OCI-LY1 (cell line): Measurements from ENCODE around the gene FRS3.

Source experiments
- H2AFZ ChIP-seq: fragments of 200-600 bp; sonication (generic), shearing (Covaris generic); 2 replicates; pipeline ENCODE4 v1.6.0; 2014; ENCODE audit warnings: antibody characterized with exemption, mild to moderate bottlenecking, low read length
- H3F3A ChIP-seq: fragments of 200-600 bp; sonication (generic), shearing (Covaris generic); 2 replicates; pipeline ENCODE4 v1.6.0; 2014; ENCODE audit warnings: mild to moderate bottlenecking, antibody characterized with exemption, low read length, moderate library complexity; ENCODE audit not compliant: insufficient read depth
- H3K27ac ChIP-seq: fragments of 200-600 bp; sonication (generic); 2 replicates; pipeline ENCODE4 v1.5.1; 2014; ENCODE audit warnings: low read length, mixed run types, mild to moderate bottlenecking, low read depth; ENCODE audit not compliant: poor library complexity, severe bottlenecking
- H3K27me3 ChIP-seq: fragments of 200-600 bp; sonication (generic); 2 replicates; pipeline ENCODE4 v1.6.0; 2014; ENCODE audit warnings: antibody characterized with exemption, mild to moderate bottlenecking, low read length, moderate library complexity; ENCODE audit not compliant: insufficient read depth
- H3K36me3 ChIP-seq: fragments of 200-600 bp; sonication (generic); 2 replicates; pipeline ENCODE4 v1.6.1; 2014; ENCODE audit warnings: mild to moderate bottlenecking, antibody characterized with exemption, low read length, moderate library complexity, mixed read lengths; ENCODE audit not compliant: insufficient read depth
- H3K4me1 ChIP-seq: fragments of 200-600 bp; sonication (generic); 2 replicates; pipeline ENCODE4 v1.5.1; 2014; ENCODE audit warnings: mild to moderate bottlenecking, low read length, moderate library complexity; ENCODE audit not compliant: insufficient read depth, severe bottlenecking
- H3K4me2 ChIP-seq: fragments of 200-600 bp; sonication (generic), shearing (Covaris generic); 2 replicates; pipeline ENCODE4 v1.6.1; 2014; ENCODE audit warnings: low read length
- H3K4me3 ChIP-seq: fragments of 200-600 bp; sonication (generic); 2 replicates; pipeline ENCODE4 v1.5.1; 2014; ENCODE audit warnings: low read length, low read depth, mild to moderate bottlenecking, mixed read lengths; ENCODE audit not compliant: poor library complexity, severe bottlenecking
- H3K79me2 ChIP-seq: fragments of 200-600 bp; shearing (Covaris generic); 2 replicates; pipeline ENCODE4 v1.6.1; 2016; ENCODE audit warnings: mixed run types, low read length, mixed read lengths; ENCODE audit not compliant: insufficient read depth
- H3K9ac ChIP-seq: fragments of 200-600 bp; sonication (generic), shearing (Covaris generic); 2 replicates; pipeline ENCODE4 v1.6.1; 2014; ENCODE audit warnings: mild to moderate bottlenecking, low read length, mixed read lengths
- H3K9me2 ChIP-seq: fragments of 200-600 bp; sonication (generic), shearing (Covaris generic); 2 replicates; pipeline ENCODE4 v1.6.1; 2014; ENCODE audit warnings: low read depth, mild to moderate bottlenecking, low read length, mixed read lengths
- H3K9me3 ChIP-seq: fragments of 200-600 bp; shearing (Covaris generic); 2 replicates; pipeline ENCODE4 v1.6.1; 2014; ENCODE audit warnings: low read length, mixed read lengths
- H4K20me1 ChIP-seq: fragments of 200-600 bp; sonication (generic), shearing (Covaris generic); 2 replicates; pipeline ENCODE4 v1.6.0; 2016; ENCODE audit warnings: mild to moderate bottlenecking, low read length; ENCODE audit not compliant: insufficient read depth
- CTCF ChIP-seq: fragments of 200-600 bp; sonication (generic), shearing (Covaris generic); IDR thresholded peaks from 2 replicates; pipeline ENCODE4 v1.5.1; 2017; ENCODE audit warnings: mild to moderate bottlenecking, antibody characterized with exemption, low read length, moderate library complexity, mixed read lengths
- EZH2 ChIP-seq: fragments of 200-600 bp; sonication (generic), shearing (Covaris generic); IDR thresholded peaks from 2 replicates; pipeline ENCODE4 v1.8.0; 2017; ENCODE audit warnings: borderline replicate concordance, mixed run types, mild to moderate bottlenecking, antibody characterized with exemption, low read length, moderate library complexity, mixed read lengths

Gene FRS3

GRCh38 chr6:41774841-41775240 is 4.9 kb downstream of the FRS3 start:
- Histone ChIP-seq H3K4me3 (no peak overlapping the region), H3K9me2 (no peaks in the 10 kb centered on the region), H3K9ac (no peak overlapping the region), H3K79me2 (no peaks in the 10 kb centered on the region), H3F3A (no peaks in the 10 kb centered on the region), H4K20me1 (no peaks in the 10 kb centered on the region), H3K4me2 (no peak overlapping the region), H3K27ac (no peak overlapping the region), H3K36me3 (peaks cover 19% of the 10 kb centered on the region; the same call in 1 of the 2 replicates), H3K4me1 (peaks cover 8% of the 10 kb centered on the region), H3K27me3 (no peaks in the 10 kb centered on the region), H3K9me3 (no peaks in the 10 kb centered on the region), H2AFZ (no peak overlapping the region)
- TF ChIP-seq EZH2 (no peak), CTCF (no peak)

GRCh38 chr6:41771058-41771983 is 8.4 kb downstream of the FRS3 start:
- no peak overlapping the region for H3K4me2 ChIP-seq
- H4K20me1 ChIP-seq = no peaks in the 10 kb centered on the region
- H3K9ac ChIP-seq = no peak overlapping the region
- no peaks in the 10 kb centered on the region for H3F3A ChIP-seq
- no peaks in the 10 kb centered on the region for H3K79me2 ChIP-seq
- no peaks in the 10 kb centered on the region for H3K4me1 ChIP-seq
- no peaks in the 10 kb centered on the region for H3K27me3 ChIP-seq
- TF ChIP-seq EZH2 (no peak), CTCF (no peak)
- no peak overlapping the region for H2AFZ ChIP-seq
- no peaks in the 10 kb centered on the region for H3K9me3 ChIP-seq
- no peak overlapping the region for H3K27ac ChIP-seq
- peaks cover 19% of the 10 kb centered on the region; the same call in 1 of the 2 replicates for H3K36me3 ChIP-seq
- H3K9me2 ChIP-seq = no peaks in the 10 kb centered on the region
- no peak overlapping the region for H3K4me3 ChIP-seq

- no peak overlapping the region for H2AFZ ChIP-seq
- no peaks in the 10 kb centered on the region for H3F3A ChIP-seq
Observed at GRCh38 chr6:41770381-41771057, 9.2 kb downstream of the FRS3 start.

More at GRCh38 chr6:41770381-41771057, 9.2 kb downstream of the FRS3 start:
- H3K79me2 ChIP-seq = no peaks in the 10 kb centered on the region
- TF ChIP-seq CTCF (no peak), EZH2 (no peak)
- no peak overlapping the region for H3K9ac ChIP-seq
- H3K4me2 ChIP-seq = no peak overlapping the region
- no peak overlapping the region for H3K4me3 ChIP-seq
- no peaks in the 10 kb centered on the region for H4K20me1 ChIP-seq
- H3K27me3 ChIP-seq = no peaks in the 10 kb centered on the region
- no peaks in the 10 kb centered on the region for H3K9me3 ChIP-seq
- H3K9me2 ChIP-seq = no peaks in the 10 kb centered on the region
- H3K27ac ChIP-seq = no peak overlapping the region
- peaks cover 19% of the 10 kb centered on the region; the same call in 1 of the 2 replicates for H3K36me3 ChIP-seq
- H3K4me1 ChIP-seq = no peaks in the 10 kb centered on the region
